ENCODE data around the gene SNX4.

DNA sequence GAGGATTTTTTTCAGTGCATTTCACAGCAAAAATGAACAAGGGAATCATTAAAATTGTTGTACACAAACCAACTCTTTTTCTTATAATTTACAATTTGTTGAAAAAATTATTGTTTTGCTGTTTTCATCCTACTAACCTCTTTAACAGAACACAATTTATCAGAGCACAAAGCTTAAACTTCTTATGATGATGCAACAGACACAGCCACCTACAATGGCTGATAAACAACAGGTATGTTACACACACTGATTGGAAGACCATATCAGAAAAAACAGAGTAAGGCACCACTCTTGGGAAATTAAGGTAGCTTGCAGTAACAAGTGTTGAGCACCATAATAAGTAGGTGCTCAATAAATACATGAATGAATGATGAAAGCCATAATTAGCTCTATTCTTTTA lies 8.9 kb upstream of the SNX4 start:
- no peak for TF ChIP-seq CTCF (IDR thresholded peaks at IDR 0.05)
- no peak for TF ChIP-seq POLR2A (IDR thresholded peaks at IDR 0.05)
